ENCODE data around the gene MAP2K6. TPM values are rescaled to one million over a fixed set of nuclear protein-coding genes. Genes with fewer than 3 reads are reported as not detected.

The MAP2K6 gene
- total RNA-seq, 2 experiments from 2014 or later = 10.3 to 27.6 TPM

DNA sequence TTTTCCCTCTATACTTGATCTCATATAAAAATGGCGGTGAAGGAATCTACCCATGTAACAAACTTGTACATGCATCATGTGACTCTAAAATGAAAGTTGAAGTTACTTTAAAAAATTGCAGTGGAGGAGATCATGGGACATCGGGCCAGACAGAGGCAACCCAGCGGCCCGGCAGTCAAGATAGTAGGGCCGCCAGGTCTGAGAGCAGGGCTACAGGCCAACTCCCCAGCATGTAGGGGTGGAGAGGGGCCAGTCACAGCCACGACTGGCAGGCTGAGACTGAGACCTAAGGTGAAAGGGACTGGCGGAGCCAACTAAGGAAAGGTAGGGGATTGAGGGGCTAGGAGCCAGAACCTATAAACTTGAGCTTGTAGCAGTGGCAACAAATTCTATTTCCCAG is 150.9 kb downstream of the MAP2K6 start:
- Histone ChIP-seq H3K79me2 (ENCODE audit: insufficient read depth, low read depth, low read length) (no peaks in the 10 kb centered on the region), H2AFZ (ENCODE audit: low read length) (no peak overlapping the region), H3K4me3 (ENCODE audit: low read depth, low read length, poor library complexity, severe bottlenecking) (no peak overlapping the region), H4K20me1 (ENCODE audit: insufficient read depth, low read length) (no peaks in the 10 kb centered on the region), H3K9me2 (ENCODE audit: insufficient read depth, low read length) (no peaks in the 10 kb centered on the region), H3K4me2 (ENCODE audit: low read length) (no peak overlapping the region), H3K36me3 (ENCODE audit: insufficient read depth, low read length) (no peaks in the 10 kb centered on the region), H3K9me3 (ENCODE audit: low read length) (no peaks in the 10 kb centered on the region), H3K27ac (ENCODE audit: low read depth, low read length, poor library complexity, severe bottlenecking) (no peak overlapping the region), H3K4me1 (ENCODE audit: insufficient read depth, low read length, poor library complexity, severe bottlenecking) (peaks cover 21% of the 10 kb centered on the region)
- no TSS peak for BruUV-seq (replicated peaks)
- intact Hi-C loops (cut with micrococcal nuclease; ENCODE audit: unreplicated experiment) = loop anchor here (5.0 to 10.0 kb wide), 3 partner anchors 162 to 987 kb away; no protein-coding TSS in a partner anchor
- DNase-seq (ENCODE audit: low spot score) = no peak
- CTCF ChIA-PET (ENCODE audit: unreplicated experiment) = no interaction called here
- POLR2A ChIA-PET = interaction anchor here (1.0 to 1.8 kb wide), 3 partner anchors 11 to 41 kb away, joined by 3 to 9 read pairs (median 4); no protein-coding TSS in a partner anchor
- TF ChIP-seq CTCF (conservative IDR thresholded peaks at IDR 0.05; ENCODE audit: low read length) (no peak), EZH2phosphoT487 (IDR thresholded peaks at IDR 0.05; ENCODE audit: borderline replicate concordance, low read depth, low read length) (no peak)

DNA sequence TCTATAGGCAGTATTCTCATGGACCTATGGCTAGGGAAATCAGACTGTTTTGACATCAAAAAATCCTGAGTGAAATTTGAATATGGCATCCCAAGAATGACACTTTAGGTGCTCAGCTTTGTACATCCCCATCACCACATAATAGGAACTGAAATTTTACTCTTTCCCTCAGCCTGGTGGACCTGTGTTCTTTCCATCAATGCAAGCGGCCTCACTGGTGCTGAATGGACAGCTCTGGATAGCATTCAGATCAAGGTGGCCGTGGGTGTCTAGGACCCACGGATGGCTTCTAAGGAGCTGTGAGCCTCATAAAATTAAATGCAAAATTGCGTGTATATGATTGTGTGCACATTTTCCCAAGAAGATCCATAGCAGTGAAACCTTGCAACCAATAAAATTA is 152.6 kb downstream of the MAP2K6 start:
- BruUV-seq (replicated peaks) = no TSS peak
- POLR2A ChIA-PET = interaction anchor here (0.7 to 1.8 kb wide), 4 partner anchors 10 to 379 kb away, joined by 3 to 9 read pairs (median 4); no protein-coding TSS in a partner anchor
- no peaks in the 10 kb centered on the region for H3K9me2 ChIP-seq (ENCODE audit: insufficient read depth, low read length)
- TF ChIP-seq EZH2phosphoT487 (IDR thresholded peaks at IDR 0.05; ENCODE audit: borderline replicate concordance, low read depth, low read length) (no peak), CTCF (conservative IDR thresholded peaks at IDR 0.05; ENCODE audit: low read length) (no peak)
- H3K36me3 ChIP-seq (ENCODE audit: insufficient read depth, low read length) = no peaks in the 10 kb centered on the region
- H3K4me2 ChIP-seq (ENCODE audit: low read length) = no peak overlapping the region
- no peak overlapping the region for H3K4me3 ChIP-seq (ENCODE audit: low read depth, low read length, poor library complexity, severe bottlenecking)
- no peaks in the 10 kb centered on the region for H3K79me2 ChIP-seq (ENCODE audit: insufficient read depth, low read depth, low read length)
- H4K20me1 ChIP-seq (ENCODE audit: insufficient read depth, low read length) = no peaks in the 10 kb centered on the region
- H2AFZ ChIP-seq (ENCODE audit: low read length) = no peak overlapping the region
- peaks cover 34% of the 10 kb centered on the region for H3K4me1 ChIP-seq (ENCODE audit: insufficient read depth, low read length, poor library complexity, severe bottlenecking)
- DNase-seq (ENCODE audit: low spot score) = no peak
- H3K9me3 ChIP-seq (ENCODE audit: low read length) = no peaks in the 10 kb centered on the region
- CTCF ChIA-PET (ENCODE audit: unreplicated experiment) = no interaction called here
- no peak overlapping the region for H3K27ac ChIP-seq (ENCODE audit: low read depth, low read length, poor library complexity, severe bottlenecking)
- intact Hi-C loops (cut with micrococcal nuclease; ENCODE audit: unreplicated experiment) = loop anchor here (5.0 to 10.0 kb wide), 3 partner anchors 160 to 985 kb away; no protein-coding TSS in a partner anchor

GRCh38 chr17:69572747-69573146 is 158.2 kb downstream of the MAP2K6 start:
- DNase-seq (ENCODE audit: low spot score) = no peak
- Histone ChIP-seq H3K4me3 (ENCODE audit: low read depth, low read length, poor library complexity, severe bottlenecking) (no peak overlapping the region), H3K36me3 (ENCODE audit: insufficient read depth, low read length) (no peaks in the 10 kb centered on the region), H3K27ac (ENCODE audit: low read depth, low read length, poor library complexity, severe bottlenecking) (no peak overlapping the region), H3K4me2 (ENCODE audit: low read length) (peak overlapping the region; percentile 32; the same call in 1 of the 2 replicates), H2AFZ (ENCODE audit: low read length) (peak overlapping the region; percentile 80; the same call in 1 of the 2 replicates), H3K9me3 (ENCODE audit: low read length) (no peaks in the 10 kb centered on the region), H3K79me2 (ENCODE audit: insufficient read depth, low read depth, low read length) (no peaks in the 10 kb centered on the region), H3K9me2 (ENCODE audit: insufficient read depth, low read length) (no peaks in the 10 kb centered on the region), H3K4me1 (ENCODE audit: insufficient read depth, low read length, poor library complexity, severe bottlenecking) (peaks cover 88% of the 10 kb centered on the region), H4K20me1 (ENCODE audit: insufficient read depth, low read length) (no peaks in the 10 kb centered on the region)
- TF ChIP-seq EZH2phosphoT487 (IDR thresholded peaks at IDR 0.05; ENCODE audit: borderline replicate concordance, low read depth, low read length) (no peak), CTCF (conservative IDR thresholded peaks at IDR 0.05; ENCODE audit: low read length) (no peak)
- CTCF ChIA-PET (ENCODE audit: unreplicated experiment) = no interaction called here
- no TSS peak for BruUV-seq (replicated peaks)
- POLR2A ChIA-PET = interaction anchor here (0.7 to 8.3 kb wide), 4 partner anchors 11 to 81 kb away, joined by 3 to 67 read pairs (median 3); no protein-coding TSS in a partner anchor
- intact Hi-C loops (cut with micrococcal nuclease; ENCODE audit: unreplicated experiment) = no loop called here

Measured in OCI-LY7 (cell line).